Renal cortex interstitium (tissue), 11 donors: ENCODE results near the gene DRAP1. TPM values are rescaled to one million over a fixed set of nuclear protein-coding genes. Genes with fewer than 3 reads are reported as not detected.

Source experiments
- DNase-seq, 11 donors: peaks; one replicate each; pipeline ENCODE4 v3.0.0-alpha.2; 2013; ENCODE audit warnings: low read depth in 9 of 11, low spot score in 4 of 11; ENCODE audit errors: extremely low read depth in 1 of 11
- polyA plus RNA-seq, 3 donors: library from polyadenylated mRNA; unstranded; fragments of 120-200 nt; gene quantifications; one replicate each; pipeline ENCODE4 v1.2.1, GENCODE V29; 2013; ENCODE audit not compliant: insufficient read length in 3 of 3

Gene DRAP1
- polyA plus RNA-seq, 3 donors = 73.3 to 109 (median 88.0) TPM

DNA sequence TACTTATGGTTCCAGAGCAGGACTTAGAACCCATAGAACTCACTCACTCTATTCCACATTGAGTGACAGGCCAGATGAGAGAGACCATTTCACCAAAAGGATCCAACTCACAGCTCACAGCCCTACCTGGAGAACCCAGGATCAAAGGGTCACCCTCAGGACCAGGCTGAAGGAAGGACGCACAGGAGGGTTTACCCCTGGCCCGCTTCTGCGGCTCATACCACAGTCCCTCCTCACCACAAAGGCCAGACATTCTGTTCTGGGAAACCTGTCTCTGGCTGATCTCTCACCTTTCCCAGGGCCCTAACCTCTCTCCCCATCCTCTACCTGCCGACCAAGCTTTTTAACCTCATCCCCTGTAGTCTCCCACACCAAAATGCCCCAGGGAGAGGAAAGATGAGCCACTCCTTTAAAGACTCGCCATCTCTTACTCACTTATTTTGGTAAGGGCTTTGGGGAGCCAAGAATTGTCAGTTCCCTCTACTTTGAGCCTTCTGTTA is 23.7 kb upstream of the DRAP1 start:
- DNase-seq = no peak

DNA sequence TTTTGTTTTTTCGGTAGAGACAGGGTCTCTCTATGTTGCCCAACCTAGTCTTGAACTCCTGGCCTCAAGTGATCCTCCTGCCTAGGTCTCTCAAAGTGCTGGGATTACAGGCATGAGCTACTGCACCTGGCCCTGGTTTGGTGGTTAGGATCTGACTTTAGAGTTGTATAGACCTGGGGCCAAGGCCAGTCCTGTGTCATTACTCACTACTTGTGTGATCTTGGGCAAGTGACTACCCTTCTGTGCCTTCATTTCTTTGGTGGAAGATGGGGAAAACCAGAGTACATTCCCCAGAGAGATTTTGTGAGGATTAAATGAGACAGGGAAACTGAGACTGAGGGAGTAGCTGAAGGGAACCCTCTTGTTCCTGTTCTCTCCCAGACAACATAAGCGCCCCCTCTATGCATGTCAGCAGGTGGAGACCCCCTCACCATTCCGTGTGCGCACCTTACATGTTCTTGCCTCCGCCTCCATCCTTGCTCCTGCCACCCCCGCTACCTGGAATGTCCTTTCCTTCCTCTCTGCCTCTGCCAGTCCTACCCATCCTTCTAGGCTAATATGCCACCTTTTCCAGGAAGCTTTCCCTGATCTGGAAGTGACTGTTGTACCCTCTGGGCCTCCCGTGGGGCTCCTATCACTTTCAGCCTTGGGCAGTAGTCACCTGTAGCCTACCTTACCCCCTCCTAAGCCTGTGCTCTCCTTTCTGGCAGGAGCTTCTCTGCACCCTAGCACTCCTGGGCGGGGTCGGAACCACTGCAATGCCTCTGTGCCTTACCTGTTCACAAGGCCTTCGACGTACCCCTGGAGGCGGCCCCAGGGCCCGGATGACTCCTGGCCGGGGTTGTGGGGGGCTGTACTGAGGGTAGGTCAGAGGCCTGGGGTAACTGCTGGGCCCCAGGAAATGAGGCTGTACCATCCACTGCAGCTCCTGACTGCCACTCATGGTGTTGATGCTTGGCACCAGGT is 22.9 kb upstream of the DRAP1 start:
- no peak for DNase-seq

DNA sequence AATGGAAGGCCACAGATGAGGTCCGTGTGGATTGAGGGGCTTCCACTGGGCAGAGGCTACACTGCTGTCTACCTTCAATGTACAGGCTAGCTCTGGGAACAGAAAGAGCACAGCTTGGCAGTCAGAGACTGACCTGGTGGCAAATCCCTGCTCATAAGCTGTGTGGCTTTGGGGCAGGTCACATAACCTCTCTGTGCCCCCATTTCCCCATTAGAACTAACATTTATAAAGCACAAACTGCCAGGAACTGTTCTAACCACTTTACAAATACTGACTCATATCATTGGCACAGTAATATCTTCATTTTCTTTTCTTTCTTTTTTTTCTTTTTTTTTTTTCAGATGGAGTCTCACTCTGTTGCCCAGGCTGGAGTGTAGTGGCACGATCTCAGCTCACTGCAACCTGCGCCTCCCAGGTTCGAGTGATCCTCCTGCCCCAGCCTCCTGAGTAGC is 22.2 kb upstream of the DRAP1 start:
- DNase-seq = no peak

DNA sequence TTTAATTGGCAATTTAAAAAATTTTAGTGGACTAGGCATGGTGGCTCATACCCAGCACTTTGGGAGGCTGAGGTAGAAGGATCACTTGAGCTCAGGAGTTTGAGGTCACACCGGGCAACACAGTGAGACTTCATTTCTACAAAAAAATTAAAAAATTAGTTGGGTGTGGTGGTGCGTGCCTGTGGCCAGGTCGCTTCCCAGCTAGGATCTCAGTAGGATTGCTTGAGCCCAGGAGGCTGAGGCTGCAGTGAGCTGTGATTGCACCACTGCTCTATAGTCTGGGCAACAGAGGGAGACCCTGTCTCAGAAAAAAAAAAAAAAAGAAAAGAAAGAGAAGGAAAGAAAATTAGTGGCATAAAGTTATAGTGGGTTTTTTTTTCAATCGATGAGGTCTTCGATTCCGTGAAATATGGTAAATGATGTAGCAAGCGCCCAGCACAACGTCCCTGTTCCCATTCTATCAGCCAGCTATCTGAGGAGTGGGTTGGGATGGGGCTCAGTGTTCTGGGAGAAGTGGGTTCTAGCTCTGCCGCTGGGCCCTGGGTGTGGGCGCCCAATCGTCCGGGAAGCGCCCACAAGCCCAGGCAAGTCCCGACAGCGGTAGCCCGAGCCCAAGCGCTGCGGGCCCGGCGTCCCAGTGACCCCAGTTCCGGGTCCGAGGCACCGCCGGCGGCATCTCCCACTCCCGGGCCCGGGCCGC is 20.4 kb upstream of the DRAP1 start:
- DNase-seq = no peak

DNA sequence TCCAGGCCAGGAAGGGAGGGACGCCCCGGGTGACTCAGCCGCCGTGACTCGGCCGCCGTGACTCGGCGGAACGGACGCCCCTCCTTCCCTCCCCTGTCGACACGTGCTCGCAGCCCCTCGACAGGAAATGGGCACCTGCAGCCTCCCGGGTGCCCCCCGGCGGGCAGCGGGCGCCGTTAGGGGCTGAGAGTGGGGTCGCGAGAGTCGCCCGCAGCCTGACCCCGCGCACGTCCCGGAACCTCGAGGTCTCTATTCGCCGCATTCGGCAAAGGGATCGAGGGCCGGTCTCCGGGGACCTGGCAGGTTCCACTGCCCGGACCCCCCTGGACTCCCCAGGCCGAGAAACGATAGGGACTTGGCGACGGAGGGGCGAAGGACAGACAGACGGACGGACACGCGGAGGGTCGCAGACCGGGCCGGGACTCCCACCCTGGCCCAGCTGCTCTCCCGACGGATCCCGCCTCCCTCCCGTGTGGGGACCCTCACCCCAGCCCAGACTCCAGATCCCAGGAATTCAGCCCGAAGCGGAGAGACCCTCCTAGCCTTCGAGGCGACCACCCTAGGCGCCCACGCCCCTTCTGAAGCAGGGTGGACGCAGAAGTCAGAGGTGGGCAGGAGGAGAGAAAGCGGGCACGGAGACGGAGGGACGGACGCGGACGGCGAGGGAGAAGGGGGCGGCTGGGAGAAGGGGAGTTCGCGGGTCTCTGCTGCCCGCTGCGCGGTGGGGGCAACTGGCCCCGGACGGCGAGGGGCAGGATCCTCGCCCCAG is 19.7 kb upstream of the DRAP1 start:
- no peak for DNase-seq

DNA sequence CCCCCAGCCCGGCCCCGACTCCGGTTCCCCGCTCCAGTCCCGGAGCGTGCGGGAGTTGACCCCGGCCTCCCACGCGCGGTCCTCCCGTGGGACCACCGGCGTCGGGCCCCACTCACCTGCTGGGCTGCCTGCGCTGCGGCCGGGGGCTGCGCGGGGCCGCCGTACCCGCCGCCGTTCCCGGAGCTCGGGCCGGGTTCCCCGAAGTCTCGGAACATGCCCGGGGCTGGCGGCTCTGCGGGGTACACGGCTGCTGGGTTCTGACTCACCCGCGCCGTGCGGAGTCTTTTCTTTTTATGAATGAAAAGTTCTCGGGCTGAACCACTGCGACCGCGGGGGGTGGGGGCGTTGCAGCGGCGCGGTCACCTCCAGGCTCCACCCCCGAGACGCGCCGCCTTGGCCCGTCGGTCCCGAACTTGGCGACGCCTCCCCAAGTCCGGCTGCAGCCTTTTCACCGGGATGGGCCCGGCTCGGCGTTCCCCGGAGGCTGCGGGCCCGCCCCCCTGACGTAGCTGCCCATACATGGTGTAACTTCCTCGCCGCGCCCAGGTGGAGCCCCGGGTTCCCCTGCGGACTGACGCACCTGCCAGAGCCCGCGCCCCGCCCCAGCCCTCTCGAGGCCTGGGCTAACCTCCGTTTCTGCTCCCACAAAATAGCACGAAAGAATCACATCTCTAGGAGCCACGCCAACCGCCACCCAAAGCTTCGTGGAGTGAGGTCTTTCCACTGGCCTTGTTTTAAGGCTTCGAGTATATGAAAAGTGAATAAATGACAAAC is 18.9 kb upstream of the DRAP1 start, which contains the start of gene FOSL1:
FOSL1 (minus strand) TSS at position 264 of the 774 bp plus-strand sequence; CDS start at position 215, 49 bp downstream.
- no peak for DNase-seq

DNA sequence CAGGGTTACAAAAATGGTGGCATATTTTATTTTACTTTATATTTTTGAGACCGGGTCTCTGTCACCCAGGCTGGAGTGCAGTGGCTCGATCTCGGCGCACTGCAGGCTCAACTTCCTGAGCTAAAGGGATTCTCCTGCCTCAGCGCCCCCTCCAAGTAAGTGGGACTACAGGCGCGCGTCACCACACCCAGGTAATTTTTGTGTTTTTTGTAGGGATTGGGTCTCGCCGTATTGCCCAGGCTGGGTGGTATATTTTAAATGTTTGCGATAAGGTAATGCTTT is 18.4 kb upstream of the DRAP1 start:
- DNase-seq = no peak

DNA sequence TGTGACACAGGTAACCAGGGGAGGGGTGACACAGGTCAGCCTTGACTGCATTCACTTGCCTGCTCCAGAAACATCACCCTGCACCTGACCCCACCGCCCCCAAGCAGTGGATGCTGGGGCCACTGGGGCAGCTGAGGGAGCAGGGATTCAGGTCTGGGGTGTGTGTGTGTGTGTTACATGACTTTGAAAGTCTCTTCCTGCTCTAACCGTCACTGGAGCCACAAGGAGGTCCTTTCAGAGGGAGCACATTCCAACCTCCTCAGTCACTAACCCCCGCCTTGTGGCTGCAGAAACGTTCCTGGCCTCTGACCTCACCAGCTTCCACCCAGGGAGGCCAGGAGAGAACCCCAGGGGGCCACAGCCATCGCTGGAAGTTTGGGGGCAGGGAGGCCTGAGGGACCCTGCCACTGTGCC is 16.2 kb upstream of the DRAP1 start:
- DNase-seq = no peak

DNA sequence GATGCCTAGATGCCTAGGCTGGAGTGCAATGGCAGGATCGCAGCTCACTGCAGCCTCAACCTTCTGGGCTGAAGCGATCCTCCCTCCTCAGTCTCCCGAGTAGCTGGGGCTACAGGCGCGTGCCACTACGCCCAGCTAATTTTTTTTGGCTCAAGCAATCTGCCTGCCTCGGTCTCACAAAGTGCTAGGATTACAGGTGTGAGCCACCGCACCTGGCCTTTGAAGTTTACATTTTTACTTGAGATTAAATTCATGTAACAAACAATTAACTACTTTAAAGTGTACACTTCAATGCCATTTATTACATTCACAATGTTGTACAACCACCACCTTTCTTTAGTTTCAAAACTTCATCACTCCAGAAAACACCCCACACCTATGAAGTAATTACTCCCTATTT is 15.5 kb upstream of the DRAP1 start:
- DNase-seq = no peak

DNA sequence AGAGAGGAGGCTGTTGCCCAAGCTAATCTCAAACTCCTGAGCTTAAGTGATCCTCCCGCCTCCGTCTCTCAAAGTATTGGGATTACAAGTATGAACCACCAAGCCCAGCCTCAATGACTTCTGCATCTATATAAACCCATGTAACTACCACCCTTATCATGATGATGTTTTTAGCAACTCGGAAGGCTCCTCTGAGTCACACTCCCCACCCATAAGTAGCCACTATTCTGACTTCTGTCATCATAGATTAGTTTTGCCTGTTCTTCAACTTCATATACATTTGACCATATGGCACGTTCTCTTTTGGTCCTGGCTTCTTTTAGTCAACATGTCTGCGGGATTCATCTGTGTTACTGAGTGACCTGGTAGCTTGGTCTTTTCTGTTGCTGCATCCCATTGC is 12.6 kb upstream of the DRAP1 start:
- no peak for DNase-seq

DNA sequence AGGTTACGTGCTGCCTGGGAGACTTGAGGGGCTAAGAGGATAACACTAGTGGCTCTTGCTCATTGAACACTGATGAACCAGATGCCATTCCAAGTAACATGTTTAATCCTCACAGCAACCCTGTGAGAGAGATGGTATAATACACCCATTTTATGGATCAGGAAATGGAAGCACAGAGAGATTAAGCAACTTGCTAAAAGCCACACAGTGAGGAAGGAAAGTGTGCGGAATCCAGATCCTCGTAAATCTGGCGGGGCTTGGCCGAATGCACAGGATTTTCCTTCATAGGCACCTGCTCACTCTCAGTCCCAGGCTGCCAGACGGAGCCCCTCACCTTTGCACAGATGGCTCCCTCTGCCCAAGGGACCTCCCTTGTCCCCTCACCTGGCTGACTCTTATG is 11.3 kb upstream of the DRAP1 start:
- DNase-seq = no peak

DNA sequence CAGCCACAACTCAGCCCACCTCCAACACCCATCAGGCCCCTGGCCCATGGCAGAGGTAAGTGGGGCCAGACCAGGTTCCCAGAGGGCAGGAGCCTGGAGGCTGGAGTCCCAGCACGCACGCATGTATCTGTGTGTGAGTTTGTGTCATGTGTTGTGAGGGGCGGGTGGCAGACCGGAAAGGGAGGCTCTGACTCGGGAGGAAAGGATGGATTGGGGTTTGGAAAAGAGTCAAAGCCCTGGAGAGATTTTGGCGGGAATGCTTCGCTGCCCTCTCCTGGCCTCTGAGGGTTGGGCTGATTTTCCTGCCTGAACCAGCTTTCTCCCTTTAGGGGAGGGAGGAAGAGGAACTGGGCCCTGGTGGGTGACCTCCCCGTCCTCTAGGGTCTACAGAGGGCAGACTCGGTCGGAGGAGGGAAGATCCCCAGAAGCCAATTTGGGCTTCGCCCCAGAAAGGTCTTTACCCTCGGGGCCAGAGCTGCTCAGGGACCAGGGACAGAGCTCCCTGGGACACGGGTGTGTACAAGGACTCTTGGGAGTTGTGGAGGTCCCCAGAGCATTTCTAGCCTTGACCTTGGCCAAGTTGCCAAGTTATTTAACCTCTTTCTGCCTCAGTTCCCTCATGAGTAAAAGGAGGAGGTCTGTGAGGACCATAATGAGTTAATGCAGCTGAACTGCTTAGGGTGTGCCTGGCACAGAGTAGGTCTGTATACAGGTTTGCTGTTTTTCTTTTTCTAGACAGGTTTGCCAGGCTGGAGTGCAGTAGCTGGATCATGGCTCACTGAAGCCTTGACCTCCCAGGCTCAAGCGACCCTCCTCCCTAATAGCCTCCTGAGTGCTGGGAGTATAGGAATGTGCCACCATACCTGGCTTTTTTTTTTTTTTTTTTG is 7.3 kb upstream of the DRAP1 start:
- DNase-seq = no peak

DNA sequence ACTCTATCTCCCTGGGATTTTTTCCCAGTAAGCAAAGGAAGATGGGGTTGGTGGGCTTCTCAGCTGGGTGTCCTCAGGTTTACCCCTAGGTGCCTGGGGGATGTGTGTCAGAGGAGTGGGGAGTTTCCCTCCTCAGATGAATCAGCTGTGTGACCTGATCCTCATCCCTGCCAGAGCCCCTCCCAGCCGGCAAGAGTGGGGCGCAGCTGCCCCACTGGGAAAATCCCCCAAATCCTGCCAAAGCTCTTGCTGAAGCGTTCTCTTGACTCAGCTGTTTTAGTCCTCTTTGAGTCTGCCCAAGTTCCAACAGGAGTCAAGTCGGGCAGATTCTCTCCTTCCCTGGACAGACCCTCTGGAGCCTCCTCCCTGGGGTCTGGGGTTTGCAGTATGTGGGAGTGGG is 6.4 kb upstream of the DRAP1 start:
- DNase-seq = no peak

DNA sequence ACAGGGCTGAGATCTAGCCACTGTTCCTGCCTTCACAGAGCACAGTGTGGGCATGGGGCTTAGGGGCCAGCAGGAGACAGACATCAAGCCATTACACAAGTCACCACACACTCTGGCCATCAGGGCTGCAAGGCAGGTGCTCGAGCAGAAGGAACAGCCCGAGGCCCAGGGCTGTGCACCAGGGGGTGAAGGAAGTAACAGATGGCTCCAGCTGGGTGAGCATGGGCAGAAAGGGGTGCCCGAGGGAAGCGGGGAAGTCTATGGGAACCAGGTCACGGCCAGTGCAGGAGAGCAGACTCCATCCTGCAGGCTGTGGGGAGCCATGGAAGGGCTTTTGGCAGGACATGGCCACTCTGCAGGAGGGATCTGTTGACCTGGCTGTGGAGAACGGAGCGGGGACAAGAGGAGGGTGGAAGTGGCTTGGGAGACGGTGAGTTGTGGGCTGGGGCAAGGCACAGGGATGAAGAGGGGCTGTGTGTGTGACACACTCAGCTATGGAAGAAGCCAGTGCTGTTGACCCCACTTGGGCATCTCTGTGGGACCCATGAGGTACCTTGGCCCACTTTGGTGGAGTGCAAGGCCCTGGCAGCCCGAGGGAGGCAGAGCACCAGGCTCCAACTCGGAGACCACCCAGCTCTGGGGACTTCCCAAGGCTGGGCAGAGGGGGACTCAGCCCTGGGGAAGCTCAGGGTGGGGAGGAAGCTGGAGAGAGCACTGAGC is 4.0 kb upstream of the DRAP1 start:
- no peak for DNase-seq

DNA sequence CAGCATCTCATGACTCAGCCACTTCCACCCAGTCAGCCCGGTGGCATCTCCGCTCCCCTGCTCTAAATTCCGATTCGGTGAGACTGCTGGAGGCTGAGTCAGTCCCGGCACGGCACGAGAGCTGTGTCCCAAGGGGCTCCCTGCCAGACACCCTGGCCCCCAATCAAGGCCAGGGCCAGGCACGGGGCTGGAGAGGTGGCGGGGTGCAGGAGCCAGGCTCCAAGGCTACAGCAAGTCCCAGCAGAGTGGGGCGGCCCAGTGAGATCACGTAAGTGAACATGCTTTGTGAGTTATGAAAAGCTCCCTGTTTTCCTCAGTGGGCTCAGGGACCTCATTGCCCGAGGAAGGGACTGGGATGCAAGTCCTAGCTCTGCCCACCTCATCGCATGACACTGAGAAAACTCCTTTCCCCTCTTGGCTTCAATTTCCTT is 3.4 kb upstream of the DRAP1 start:
- DNase-seq = no peak

DNA sequence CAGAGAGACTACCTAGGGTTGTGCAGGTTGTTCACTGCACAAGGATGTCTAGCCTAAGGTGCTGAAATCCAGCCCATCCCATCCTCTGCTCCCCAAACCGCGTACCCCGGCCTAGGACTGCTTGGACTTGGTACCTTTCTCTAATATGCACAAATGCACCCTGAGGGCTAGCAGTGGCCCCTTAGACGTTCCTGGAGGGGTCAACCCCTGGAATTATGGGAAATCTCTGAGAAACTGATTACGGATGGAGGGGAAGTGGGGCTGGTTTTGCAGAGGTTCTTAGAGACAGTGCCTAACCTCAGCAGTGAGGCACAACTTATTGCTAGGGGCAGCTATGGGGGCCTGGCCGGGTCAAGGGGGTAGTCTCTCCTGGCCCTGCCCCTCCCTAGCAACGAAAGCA is 2.8 kb upstream of the DRAP1 start:
- no peak for DNase-seq

DNA sequence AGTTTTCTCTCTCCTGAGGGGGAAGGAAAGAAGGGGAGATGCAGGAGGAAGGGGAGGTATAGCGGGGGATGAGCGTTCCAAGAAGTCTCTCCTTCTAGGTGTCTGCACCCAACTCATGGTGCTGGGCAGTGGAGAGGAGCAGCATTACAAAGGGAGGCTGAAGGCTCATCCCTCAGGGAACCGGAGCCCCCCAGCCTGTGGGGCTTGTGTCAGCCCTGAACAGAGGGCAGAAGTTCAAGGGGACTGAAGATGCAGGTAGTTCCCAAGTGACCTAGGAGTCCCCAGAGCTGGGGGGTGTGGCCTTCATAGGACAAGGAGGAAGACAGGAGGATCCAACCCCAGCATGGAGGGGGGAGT is 2.2 kb upstream of the DRAP1 start:
- no peak for DNase-seq
